GM12874 (cell line): ENCODE measurements around the gene AEBP1.

Experiments used
- TF ChIP-seq, protein P1 (sequence below): IDR thresholded peaks from 2 replicates; pipeline ENCODE4 v1.5.1; 2011; ENCODE audit warnings: low read depth, mild to moderate bottlenecking, control low read depth, low read length, moderate library complexity; ENCODE audit not compliant: insufficient read depth

Gene AEBP1

DNA sequence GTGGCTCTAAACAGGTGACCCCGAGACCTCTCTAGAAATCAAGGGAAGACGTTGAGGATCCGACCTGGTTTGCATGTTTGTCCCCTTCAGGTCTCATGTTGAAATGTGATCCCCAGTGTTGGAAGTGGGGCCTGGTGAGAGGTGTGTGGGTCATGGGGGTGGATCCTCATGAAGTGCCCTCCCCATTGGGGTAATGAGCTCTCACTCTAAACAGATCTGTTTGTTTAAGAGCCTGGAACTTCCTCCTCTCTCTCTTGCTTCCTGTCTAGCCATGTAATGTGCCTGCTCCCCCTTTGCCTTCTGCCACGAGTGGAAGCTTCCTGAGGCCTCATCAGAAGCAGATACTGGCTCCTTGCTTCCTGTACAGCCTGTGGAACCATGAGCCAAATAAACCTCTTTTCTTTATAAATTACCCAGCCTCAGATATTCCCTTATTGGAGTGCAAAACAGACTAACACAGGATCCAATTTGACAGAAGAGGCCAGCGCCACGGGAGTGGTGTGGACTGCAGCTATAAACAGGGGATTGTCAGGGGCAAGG, 11.0 kb upstream of the AEBP1 start:
- TF ChIP-seq, protein P1, sequence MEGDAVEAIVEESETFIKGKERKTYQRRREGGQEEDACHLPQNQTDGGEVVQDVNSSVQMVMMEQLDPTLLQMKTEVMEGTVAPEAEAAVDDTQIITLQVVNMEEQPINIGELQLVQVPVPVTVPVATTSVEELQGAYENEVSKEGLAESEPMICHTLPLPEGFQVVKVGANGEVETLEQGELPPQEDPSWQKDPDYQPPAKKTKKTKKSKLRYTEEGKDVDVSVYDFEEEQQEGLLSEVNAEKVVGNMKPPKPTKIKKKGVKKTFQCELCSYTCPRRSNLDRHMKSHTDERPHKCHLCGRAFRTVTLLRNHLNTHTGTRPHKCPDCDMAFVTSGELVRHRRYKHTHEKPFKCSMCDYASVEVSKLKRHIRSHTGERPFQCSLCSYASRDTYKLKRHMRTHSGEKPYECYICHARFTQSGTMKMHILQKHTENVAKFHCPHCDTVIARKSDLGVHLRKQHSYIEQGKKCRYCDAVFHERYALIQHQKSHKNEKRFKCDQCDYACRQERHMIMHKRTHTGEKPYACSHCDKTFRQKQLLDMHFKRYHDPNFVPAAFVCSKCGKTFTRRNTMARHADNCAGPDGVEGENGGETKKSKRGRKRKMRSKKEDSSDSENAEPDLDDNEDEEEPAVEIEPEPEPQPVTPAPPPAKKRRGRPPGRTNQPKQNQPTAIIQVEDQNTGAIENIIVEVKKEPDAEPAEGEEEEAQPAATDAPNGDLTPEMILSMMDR: no peak

DNA sequence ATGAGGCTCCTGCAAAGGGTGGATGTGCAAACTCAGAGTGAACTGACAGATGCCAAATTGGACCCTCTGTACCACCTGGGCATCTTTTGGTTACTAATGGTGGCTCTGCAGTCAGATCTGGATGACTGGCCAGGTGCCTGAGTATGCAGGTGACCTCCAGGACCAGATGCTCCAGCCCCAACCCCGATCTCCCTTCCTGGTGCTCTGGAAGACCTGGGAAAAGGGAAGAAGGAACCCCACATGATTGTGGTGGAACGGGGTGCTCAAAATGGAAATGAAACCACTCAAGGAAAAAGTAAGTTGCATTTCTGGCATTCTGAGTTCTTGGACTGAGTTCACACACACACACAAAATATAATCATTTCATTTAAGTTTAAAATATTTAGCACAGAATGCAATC, 9.8 kb upstream of the AEBP1 start:
- TF ChIP-seq, protein P1: no peak

DNA sequence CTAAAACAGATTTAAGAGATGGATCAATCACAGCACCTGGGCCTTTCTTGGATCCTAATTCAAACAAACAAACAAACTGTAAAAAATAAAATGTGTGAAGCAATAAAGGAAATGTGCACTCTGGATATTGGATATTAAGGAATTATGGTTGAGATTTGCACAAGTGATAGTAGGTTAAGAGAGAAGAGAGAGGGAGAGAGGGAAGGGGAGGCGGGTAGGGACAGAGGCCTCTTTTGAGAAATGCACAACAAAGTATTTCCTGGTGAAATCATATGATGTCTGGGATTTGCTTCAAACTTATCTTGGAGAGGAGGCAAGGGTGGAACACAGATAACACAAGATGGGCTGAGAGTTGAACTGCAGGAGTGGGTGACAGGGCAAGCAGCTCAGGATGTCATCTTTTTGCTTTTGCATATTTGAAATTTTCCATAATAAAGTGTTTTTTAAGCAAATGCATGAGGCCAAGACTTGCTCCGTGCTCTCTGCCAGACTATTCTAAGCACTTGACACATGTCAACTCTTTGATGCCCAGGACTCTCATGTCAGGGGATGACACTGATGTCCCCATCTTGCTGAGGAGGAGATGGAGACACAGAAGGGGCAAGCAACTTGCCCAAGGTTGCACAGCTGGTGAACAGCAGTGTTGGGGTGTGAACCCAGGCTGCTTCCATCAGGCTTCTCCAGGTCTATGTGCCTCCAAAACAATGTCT, 9.1 kb upstream of the AEBP1 start:
- TF ChIP-seq, protein P1: no peak

DNA sequence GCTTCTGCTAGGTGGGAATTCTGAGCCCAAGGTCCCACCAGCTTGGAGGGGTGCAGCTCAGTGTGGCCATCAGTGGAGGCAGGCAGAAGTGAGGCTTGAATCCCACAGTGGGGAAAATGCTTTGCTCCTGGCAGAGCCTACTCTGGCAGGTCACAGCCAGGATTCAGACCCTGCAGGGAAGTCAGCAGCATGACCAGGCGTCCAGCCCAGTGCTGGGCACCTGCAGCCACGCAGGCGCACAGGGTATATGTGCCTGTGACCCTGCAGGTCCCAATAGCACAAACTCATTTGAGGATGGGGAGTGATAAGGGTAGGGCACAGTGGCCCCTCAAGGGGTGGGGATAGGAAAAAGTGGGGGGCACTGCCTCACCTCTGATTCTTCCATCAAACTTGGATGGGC, 8.4 kb upstream of the AEBP1 start:
- TF ChIP-seq, protein P1: no peak

DNA sequence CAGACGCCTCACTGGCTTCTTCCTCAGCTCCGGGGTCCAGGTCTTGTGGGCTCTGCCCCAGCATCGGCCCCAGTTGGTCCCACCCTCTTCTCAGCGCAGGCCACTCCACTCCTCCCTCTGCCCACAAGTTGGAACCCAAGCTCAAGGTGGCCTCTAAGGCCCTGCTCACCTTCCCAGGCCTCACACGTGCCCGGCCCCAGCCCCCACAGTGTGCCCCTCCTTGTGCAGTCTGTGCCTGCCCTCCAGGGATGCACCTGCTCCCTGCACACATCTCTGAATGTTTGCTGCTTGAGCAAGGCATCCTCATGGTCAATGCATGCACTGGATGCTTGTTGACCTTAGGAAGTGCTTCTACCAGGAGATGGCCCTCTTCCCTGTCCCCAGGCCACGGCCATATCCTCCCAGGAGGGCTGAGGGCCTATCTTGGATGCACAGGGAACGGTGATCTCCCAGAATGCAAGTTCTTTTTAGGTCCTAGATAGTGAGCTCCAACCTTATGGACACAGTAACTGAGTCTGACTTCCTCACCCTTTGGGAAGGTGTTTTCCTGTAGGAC, 7.7 kb upstream of the AEBP1 start:
- TF ChIP-seq, protein P1: no peak

DNA sequence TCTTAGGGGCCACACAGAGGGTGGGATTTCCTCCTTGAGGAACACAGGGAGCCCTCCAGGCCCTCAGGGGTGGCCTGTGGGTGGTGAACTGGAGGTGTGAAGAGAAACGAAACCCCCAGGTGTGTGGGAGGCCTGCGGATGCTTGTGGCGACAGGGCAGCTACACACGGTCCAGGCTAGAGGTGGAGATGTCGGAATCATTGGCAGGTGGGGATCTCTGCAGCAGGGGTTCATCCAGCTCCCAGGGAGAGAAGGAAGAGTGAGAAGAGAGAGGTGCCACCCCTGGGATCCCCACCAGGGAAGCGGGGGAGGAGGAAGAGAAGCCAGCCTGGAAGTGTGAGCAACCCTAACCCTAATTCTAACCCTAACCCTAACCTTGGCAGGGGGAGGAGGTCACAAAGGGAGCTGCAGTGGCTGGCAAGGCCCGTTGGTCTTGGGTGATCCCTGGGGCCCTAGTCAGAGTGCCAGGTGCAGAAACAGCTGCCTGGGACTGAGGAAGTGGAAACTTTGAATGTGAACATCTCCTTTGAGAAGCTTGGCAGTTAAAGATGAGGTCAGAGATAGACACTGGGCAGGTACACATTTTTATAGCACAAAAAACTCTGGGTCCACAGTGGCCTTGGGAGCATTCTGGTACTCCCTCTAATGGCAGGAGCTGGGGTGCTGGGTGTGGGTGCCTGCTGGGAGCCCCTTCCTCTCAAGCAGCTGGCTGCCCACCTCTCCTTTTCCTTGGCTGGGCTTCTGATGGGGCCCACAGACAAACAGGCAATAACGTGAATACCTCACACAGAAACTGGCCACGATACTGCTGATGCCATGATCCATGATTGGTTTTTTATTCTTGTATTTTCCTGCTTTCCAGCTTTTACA, 6.8 kb upstream of the AEBP1 start:
- TF ChIP-seq, protein P1: no peak
